GM18909 (cell line): ENCODE measurements around the gene DNMT3A.
"Not testable (repeated sequence)": the region's sequence is repeated elsewhere in the genome, so short reads cannot be mapped to it uniquely, and the experiment has no call there.

Experiments used
- ATAC-seq: cut with Tn5 transposase; IDR thresholded peaks from one replicate; pipeline ENCODE4 v1.9.1; 2021; ENCODE audit warnings: mild to moderate bottlenecking; ENCODE audit not compliant: unreplicated experiment, poor library complexity

The DNMT3A gene

GRCh38 chr2:25290811-25291495 is 50.8 kb downstream of the DNMT3A start:
- ATAC-seq: no peak

- ATAC-seq: no peak
Measured at GRCh38 chr2:25286723-25287483, 54.8 kb downstream of the DNMT3A start.

- ATAC-seq: peak; percentile 85
Measured at GRCh38 chr2:25286025-25286400, 55.7 kb downstream of the DNMT3A start.

GRCh38 chr2:25285265-25286024 is 56.3 kb downstream of the DNMT3A start:
- no peak for ATAC-seq

- ATAC-seq: no peak
Measured at GRCh38 chr2:25284756-25285155, 57.0 kb downstream of the DNMT3A start.

GRCh38 chr2:25283921-25284320 is 57.8 kb downstream of the DNMT3A start:
- ATAC-seq: no peak

GRCh38 chr2:25281941-25282340 is 59.8 kb downstream of the DNMT3A start:
- ATAC-seq: no peak

GRCh38 chr2:25281522-25281921 is 60.2 kb downstream of the DNMT3A start:
- ATAC-seq: no peak

- no peak for ATAC-seq
Measured at GRCh38 chr2:25280051-25280687, 61.6 kb downstream of the DNMT3A start.

GRCh38 chr2:25279091-25279651 is 62.6 kb downstream of the DNMT3A start:
- peak; percentile 77 for ATAC-seq

GRCh38 chr2:25276569-25277465 is 64.9 kb downstream of the DNMT3A start:
- peak; percentile 41 for ATAC-seq

- ATAC-seq: no peak
Measured at GRCh38 chr2:25275575-25275965, 66.2 kb downstream of the DNMT3A start.

GRCh38 chr2:25274868-25275574 is 66.7 kb downstream of the DNMT3A start:
- no peak for ATAC-seq

- no peak for ATAC-seq
Measured at GRCh38 chr2:25273985-25274535, 67.7 kb downstream of the DNMT3A start.

- not testable (repeated sequence) for ATAC-seq
Measured at GRCh38 chr2:25272705-25273104, 69.0 kb downstream of the DNMT3A start.

- no peak for ATAC-seq
Measured at GRCh38 chr2:25270061-25270460, 71.7 kb downstream of the DNMT3A start.

GRCh38 chr2:25269233-25269632 is 72.5 kb downstream of the DNMT3A start:
- ATAC-seq: no peak

GRCh38 chr2:25268139-25268538 is 73.6 kb downstream of the DNMT3A start:
- no peak for ATAC-seq
